ENCODE results near the gene ZCCHC2.

The ZCCHC2 gene

GRCh38 chr18:62625019-62625418 is 102.2 kb downstream of the ZCCHC2 start:
- Histone ChIP-seq H3K79me1 (ENCODE audit: low read depth, low read length) (no peaks in the 10 kb centered on the region), H3K14ac (ENCODE audit: low read length) (no peak overlapping the region), H3K4me1 (ENCODE audit: control insufficient read depth in 2 of 2, insufficient read depth in 1 of 2, low read depth in 1 of 2, low read length in 2 of 2) (peaks cover 0 to 3% of the 10 kb centered on the region in 2 donors), H2BK5ac (ENCODE audit: low read length) (no peak overlapping the region), H3K23ac (ENCODE audit: low read depth, low read length, poor library complexity) (no peak overlapping the region), H2BK15ac (ENCODE audit: low read length) (no peak overlapping the region), H4K91ac (ENCODE audit: low read depth, low read length, poor library complexity) (no peak overlapping the region), H4K8ac (ENCODE audit: low read depth, low read length) (no peak overlapping the region), H3K36me3 (replicated peaks in 1 of 2; ENCODE audit: control insufficient read depth in 2 of 2, insufficient read depth in 2 of 2, low read length in 2 of 2) (no peaks in the 10 kb centered on the region), H3K4ac (ENCODE audit: low read length) (no peak overlapping the region), H3K9me3 (replicated peaks in 1 of 2; ENCODE audit: control insufficient read depth in 2 of 2, insufficient read depth in 1 of 2, low read depth in 1 of 2, low read length in 2 of 2) (peaks cover 0 to 4% of the 10 kb centered on the region in 2 donors), H3K4me2 (ENCODE audit: insufficient read depth, low read length, poor library complexity, severe bottlenecking) (no peak overlapping the region), H2AFZ (ENCODE audit: low read length) (no peak overlapping the region), H3K18ac (ENCODE audit: low read length) (no peak overlapping the region), H2BK120ac (ENCODE audit: low read depth, low read length) (no peak overlapping the region), H3K27ac (replicated peaks; ENCODE audit: low read length) (no peak overlapping the region), H3K9ac (ENCODE audit: low read depth, low read length, poor library complexity) (no peak overlapping the region), H2BK12ac (ENCODE audit: low read length) (no peak overlapping the region), H2AK5ac (ENCODE audit: low read depth, low read length) (no peak overlapping the region), H3K4me3 (ENCODE audit: low read length in 2 of 2) (no peak overlapping the region), H3K27me3 (ENCODE audit: control insufficient read depth in 3 of 3, insufficient read depth in 3 of 3, low read depth in 1 of 3, low read length in 3 of 3) (no peaks in the 10 kb centered on the region)
- WGBS, 2 donors (ENCODE audit: extremely low coverage in 2 of 2, insufficient read length in 2 of 2, insufficient replicate concordance in 1 of 2): no CpG with 5 or more reads among the region's 5 CpGs
- DNase-seq (ENCODE audit: low spot score): no peak

Measured in neuronal stem cell (in vitro differentiated cells).